GM12878 (cell line): ENCODE data around the gene IQSEC2. TPM values are rescaled to one million over a fixed set of nuclear protein-coding genes. Genes with fewer than 3 reads are reported as not detected.

Experiments
- ATAC-seq: fragments of 200-7000 bp; cut with Tn5 transposase; 3 replicates; pipeline ENCODE4 v1.9.1; 2020; ENCODE audit warnings: mild to moderate bottlenecking, moderate library complexity
- BruUV-seq: library from RNA; stranded (reverse); fragments of 400-500 nt; replicated peaks from 2 replicates; lab custom pipeline; 2021; lab: Mats Ljungman, UMichigan
- CTCF ChIA-PET: fragments of 300-600 bp; sonication (Branson Sonifier 250); formaldehyde crosslinking; extraction: SDS; loops from one replicate; lab custom pipeline; 2021; ENCODE audit warnings: inconsistent platforms; lab: Yijun Ruan, JAX
- POLR2A ChIA-PET: fragments of 350-600 bp; formaldehyde crosslinking; extraction: SDS; loops from one replicate; lab custom pipeline; 2021; ENCODE audit warnings: inconsistent platforms; lab: Charles Lee
- RAD21 ChIA-PET: fragments of 300-600 bp; sonication (Branson Sonifier 250); formaldehyde crosslinking; loops from one replicate; lab custom pipeline; 2023; ENCODE audit warnings: antibody characterized with exemption; ENCODE audit not compliant: unreplicated experiment; lab: Charles Lee
- SMC1A ChIA-PET: fragments of 300-600 bp; sonication (Branson Sonifier 250); formaldehyde crosslinking; loops from one replicate; lab custom pipeline; 2023; ENCODE audit not compliant: unreplicated experiment, uncharacterized antibody; lab: Charles Lee
- DNase-seq: peaks from one replicate; pipeline ENCODE4 v3.0.0-alpha.2; 2011; ENCODE audit warnings: low read depth, low spot score
- FAIRE-seq: peaks from 3 replicates; lab custom pipeline; 2011; peaks lifted over from hg19 to GRCh38; lab: Jason Lieb, UNC
- H2AFZ ChIP-seq: 2 replicates; pipeline ENCODE4 v1.6.0; 2011; ENCODE audit warnings: low read depth, low read length, control low read depth; ENCODE audit not compliant: control insufficient read depth
- H3K27ac ChIP-seq: 2 replicates; pipeline ENCODE4 v1.5.1; 2011; ENCODE audit warnings: control low read depth; ENCODE audit not compliant: control insufficient read depth, insufficient read depth
- H3K27me3 ChIP-seq, 2 experiments: replicated peaks in 1 of 2; 2 replicates each; pipeline versions ENCODE4 v1.6.0 to v1.6.1; 2011; ENCODE audit warnings: low read length in 1 of 2; ENCODE audit not compliant: control insufficient read depth in 2 of 2, insufficient read depth in 2 of 2
- H3K36me3 ChIP-seq, 2 experiments: 2 replicates each; pipeline ENCODE4 v1.5.1; 2011; ENCODE audit warnings: low read length in 1 of 2; ENCODE audit not compliant: control insufficient read depth in 2 of 2, insufficient read depth in 2 of 2
- H3K4me1 ChIP-seq: 2 replicates; pipeline ENCODE4 v1.6.1; 2011; ENCODE audit warnings: mild to moderate bottlenecking, low read length, moderate library complexity, mixed read lengths; ENCODE audit not compliant: control insufficient read depth, insufficient read depth
- H3K4me2 ChIP-seq: 2 replicates; pipeline ENCODE4 v1.6.0; 2011; ENCODE audit warnings: control low read depth; ENCODE audit not compliant: control insufficient read depth, insufficient read depth
- H3K4me3 ChIP-seq: fragments of 200-600 bp; sonication (generic); 2 replicates; pipeline ENCODE4 v1.5.1; 2016
- H3K79me2 ChIP-seq: 2 replicates; pipeline ENCODE4 v1.6.0; 2011; ENCODE audit warnings: low read length; ENCODE audit not compliant: control insufficient read depth, insufficient read depth
- H3K9ac ChIP-seq: 2 replicates; pipeline ENCODE4 v1.8.0; 2011; ENCODE audit warnings: low read length, control low read depth, mixed read lengths; ENCODE audit not compliant: control insufficient read depth, insufficient read depth
- H3K9me3 ChIP-seq: replicated peaks from 3 replicates; pipeline ENCODE4 v1.5.1; 2011; ENCODE audit warnings: mild to moderate bottlenecking, low read length; ENCODE audit not compliant: control insufficient read depth, insufficient read depth
- H4K20me1 ChIP-seq: 2 replicates; pipeline ENCODE4 v1.6.0; 2011; ENCODE audit not compliant: control insufficient read depth, insufficient read depth
- ATF3 ChIP-seq: IDR thresholded peaks from 2 replicates; pipeline ENCODE4 v1.6.1; 2011; ENCODE audit warnings: low read depth, mild to moderate bottlenecking, low read length, moderate library complexity, borderline replicate concordance; ENCODE audit errors: extremely low read depth
- CTCF ChIP-seq, 3 experiments: IDR thresholded peaks in 2 of 3; conservative IDR thresholded peaks in 1 of 3; 2 replicates each; pipeline ENCODE4 v1.5.1; 2011; ENCODE audit warnings: low read depth in 3 of 3, low read length in 3 of 3, mild to moderate bottlenecking in 3 of 3, control low read depth in 2 of 3, moderate library complexity in 2 of 3, inconsistent platforms in 1 of 3, mixed read lengths in 1 of 3; ENCODE audit not compliant: control insufficient read depth in 2 of 3, insufficient read depth in 1 of 3; ENCODE audit errors: extremely low read depth in 1 of 3
- NFXL1 ChIP-seq: fragments of 450-650 bp; IDR thresholded peaks from 2 replicates; pipeline ENCODE4 v1.6.1; 2017; ENCODE audit warnings: antibody characterized with exemption, mild to moderate bottlenecking, borderline replicate concordance
- PKNOX1 ChIP-seq: fragments of 450-650 bp; IDR thresholded peaks from 2 replicates; pipeline ENCODE4 v1.6.1; 2016; ENCODE audit warnings: mild to moderate bottlenecking
- POLR2A ChIP-seq: IDR thresholded peaks from 2 replicates; pipeline ENCODE4 v1.6.1; 2011; ENCODE audit warnings: low read depth, mild to moderate bottlenecking, low read length
- SIN3A ChIP-seq: IDR thresholded peaks from 2 replicates; pipeline ENCODE4 v1.6.1; 2012; ENCODE audit warnings: low read depth, low read length, improper control_type of control experiment
- ZBTB11 ChIP-seq: fragments of 450-650 bp; formaldehyde crosslinking; IDR thresholded peaks from 2 replicates; pipeline ENCODE4 v1.5.0; 2022; ENCODE audit warnings: mild to moderate bottlenecking, missing genetic modification characterization
- WGBS: methylation state at CpG from one replicate; pipeline ENCODE4 v1.1.6; 2016; ENCODE audit warnings: low lambda C conversion rate; ENCODE audit not compliant: insufficient replicate concordance, insufficient coverage; ENCODE audit errors: missing lambda C conversion rate; 5-methylcytosine and 5-hydroxymethylcytosine counted together
- in situ Hi-C: fragments of 300-500 bp; cut with MboI; formaldehyde crosslinking; loops from 9 replicates; pipeline ENCODE4 v1.14.3; 2018; ENCODE audit warnings: mixed read lengths
- intact Hi-C: fragments of 100-400 bp; cut with micrococcal nuclease; formaldehyde crosslinking; loops from one replicate; pipeline ENCODE4 v1.14.2; 2022; ENCODE audit not compliant: unreplicated experiment
- polyA plus RNA-seq, 11 experiments: library from polyadenylated mRNA; depleted of rRNA in 4 of 11; unstranded in 6 of 11; stranded (reverse) in 5 of 11; fragments of >200 nt; fragmentation: Nextera tagmentation in 4 of 11; fragmentation: Illumina TruSeq in 1 of 11; extraction: Ambion mirVana in 4 of 11; extraction: Trizol in 1 of 11; gene quantifications; 1 replicate in 1 of 11; 2 replicates in 10 of 11; pipeline versions ENCODE4 v1.2.1 to v1.2.3, GENCODE V29; 2011 to 2016; ENCODE audit warnings: inconsistent platforms in 2 of 11, missing spikeins in 2 of 11, low read depth in 1 of 11
- total RNA-seq, 4 experiments: library from RNA; depleted of rRNA in 3 of 4; stranded (reverse); fragments of >200 nt in 3 of 4; fragmentation: Illumina TruSeq in 1 of 4; extraction: Trizol in 1 of 4; gene quantifications; 2 replicates each; pipeline versions ENCODE4 v1.2.1 to v1.2.3, GENCODE V29; 2013 to 2021

Gene IQSEC2
- total and polyA plus RNA-seq, 10 of the 15 experiments (the other 5 are each of a cell fraction or from before 2014, with no cell fraction given) = 0.01 to 0.23 (median 0.04) TPM; not detected in 3

GRCh38 chrX:53223068-53223693 is 58.2 kb downstream of the IQSEC2 start:
- FAIRE-seq = no peak
- CTCF ChIA-PET = interaction anchor here (0.9 to 1.2 kb wide), 3 partner anchors 33 to 151 kb away, joined by 3 to 4 read pairs (median 3); no protein-coding TSS in a partner anchor

More at GRCh38 chrX:53223068-53223693, 58.2 kb downstream of the IQSEC2 start:
- POLR2A ChIA-PET = no interaction called here
- SMC1A ChIA-PET = no interaction called here
- intact Hi-C loops (loop anchor here (5.0 kb wide), 1 partner anchor 199 kb away; the partner anchor contains the start of genes RIBC1 and SMC1A), in situ Hi-C loops (no loop called here)
- peaks cover 59% of the 10 kb centered on the region for H3K79me2 ChIP-seq
- H3K9ac ChIP-seq = peak overlapping the region; percentile 99
- H3K4me3 ChIP-seq = peak overlapping the region; percentile 96
- H3K27ac ChIP-seq = peak overlapping the region; percentile 99
- no peak for TF ChIP-seq SIN3A
- TF ChIP-seq ZBTB11 (CRISPR knock-in tag) = no peak
- no peak for TF ChIP-seq ATF3
- no peak for TF ChIP-seq NFXL1
- peak in 1 of 3 experiments; percentile 11; a peak in 3 of 6 replicates for TF ChIP-seq CTCF (IDR thresholded peaks at IDR 0.05 in 2 of 3, conservative IDR thresholded peaks at IDR 0.05 in 1 of 3; ENCODE audit: control insufficient read depth in 2 of 3, extremely low read depth in 1 of 3, insufficient read depth in 1 of 3, low read depth in 3 of 3, low read length in 3 of 3)
- 0 out of 2 replicates have a peak, but pooled peaks have one; percentile 23 for TF ChIP-seq POLR2A
- peak; percentile 33; the same call in 1 of the 2 replicates for TF ChIP-seq PKNOX1
- peaks cover 11 to 16% of the 10 kb centered on the region in 2 experiments for H3K36me3 ChIP-seq
- RAD21 ChIA-PET = interaction anchor here (0.6 kb wide), 1 partner anchor 34 kb away, joined by 3 read pairs; no protein-coding TSS in a partner anchor
- H3K27me3 ChIP-seq = no peaks in the 10 kb centered on the region
- H2AFZ ChIP-seq = no peak overlapping the region
- BruUV-seq = no TSS peak
- peaks cover 26% of the 10 kb centered on the region for H4K20me1 ChIP-seq
- ATAC-seq = peak; percentile 14
- peaks cover 9% of the 10 kb centered on the region for H3K4me1 ChIP-seq
- no peaks in the 10 kb centered on the region; the same call in 2 of the 3 replicates for H3K9me3 ChIP-seq
- DNase-seq = no peak
- WGBS = 13% methylated on average over 2 of the region's 2 CpGs
- H3K4me2 ChIP-seq = peak overlapping the region; percentile 99
